H9 (cell line): Measurements from ENCODE around the gene IGF1R. TPM values are rescaled to one million over a fixed set of nuclear protein-coding genes. Genes with fewer than 3 reads are reported as not detected.

Experiments
- DNase-seq: peaks from one replicate; pipeline ENCODE4 v3.0.0-alpha.2; 2017
- H2AFZ ChIP-seq: one replicate; pipeline ENCODE4 v1.6.1; 2013; ENCODE audit warnings: mild to moderate bottlenecking, low read length, control low read depth, moderate library complexity
- H2AK5ac ChIP-seq: 2 replicates; pipeline ENCODE4 v1.6.1; 2013; ENCODE audit warnings: low read length, control low read depth, mixed read lengths; ENCODE audit not compliant: insufficient read length
- H2BK120ac ChIP-seq: one replicate; pipeline ENCODE4 v1.6.1; 2013; ENCODE audit warnings: low read depth, mild to moderate bottlenecking, low read length, control low read depth, inconsistent platforms; ENCODE audit not compliant: poor library complexity, severe bottlenecking
- H2BK12ac ChIP-seq: 2 replicates; pipeline ENCODE4 v1.6.1; 2013; ENCODE audit warnings: low read length, control low read depth, mixed read lengths, low read depth; ENCODE audit not compliant: insufficient read length
- H2BK15ac ChIP-seq: 2 replicates; pipeline ENCODE4 v1.6.1; 2013; ENCODE audit warnings: low read depth, low read length, control low read depth
- H2BK20ac ChIP-seq: one replicate; pipeline ENCODE4 v1.6.1; 2013; ENCODE audit warnings: low read depth, mild to moderate bottlenecking, low read length, control low read depth, inconsistent platforms; ENCODE audit not compliant: poor library complexity, severe bottlenecking
- H2BK5ac ChIP-seq: 2 replicates; pipeline ENCODE4 v1.6.1; 2013; ENCODE audit warnings: low read length, control low read depth, mixed read lengths; ENCODE audit not compliant: insufficient read length
- H3K14ac ChIP-seq: 2 replicates; pipeline ENCODE4 v1.6.1; 2013; ENCODE audit warnings: low read length, control low read depth; ENCODE audit not compliant: insufficient read depth
- H3K18ac ChIP-seq: 2 replicates; pipeline ENCODE4 v1.6.1; 2013; ENCODE audit warnings: low read depth, mild to moderate bottlenecking, mixed read lengths, low read length, control low read depth; ENCODE audit not compliant: insufficient read length
- H3K23ac ChIP-seq: 2 replicates; pipeline ENCODE4 v1.6.1; 2013; ENCODE audit warnings: low read length, control low read depth, mixed read lengths, low read depth; ENCODE audit not compliant: insufficient read length
- H3K23me2 ChIP-seq: 2 replicates; pipeline ENCODE4 v1.6.1; 2013; ENCODE audit warnings: low read depth, mild to moderate bottlenecking, mixed read lengths, low read length, control low read depth; ENCODE audit not compliant: insufficient read length, poor library complexity, severe bottlenecking
- H3K27ac ChIP-seq: 2 replicates; pipeline ENCODE4 v1.5.1; 2013; ENCODE audit warnings: low read length, control low read depth, mixed read lengths, low read depth; ENCODE audit not compliant: insufficient read length
- H3K27me3 ChIP-seq: 2 replicates; pipeline ENCODE4 v1.6.1; 2013; ENCODE audit warnings: low read length, control low read depth, inconsistent platforms; ENCODE audit not compliant: insufficient read depth
- H3K4ac ChIP-seq: 2 replicates; pipeline ENCODE4 v1.6.1; 2013; ENCODE audit warnings: low read depth, mild to moderate bottlenecking, control low read depth, inconsistent platforms, low read length, moderate library complexity
- H3K4me1 ChIP-seq: 2 replicates; pipeline ENCODE4 v1.6.1; 2013; ENCODE audit warnings: low read length, control low read depth, inconsistent platforms; ENCODE audit not compliant: insufficient read depth
- H3K4me2 ChIP-seq: 2 replicates; pipeline ENCODE4 v1.6.1; 2013; ENCODE audit warnings: low read length, control low read depth, mixed read lengths; ENCODE audit not compliant: insufficient read length, insufficient read depth
- H3K56ac ChIP-seq: 2 replicates; pipeline ENCODE4 v1.6.1; 2013; ENCODE audit warnings: low read depth, mild to moderate bottlenecking, mixed read lengths, low read length, control low read depth; ENCODE audit not compliant: insufficient read length
- H3K79me1 ChIP-seq: 2 replicates; pipeline ENCODE4 v1.6.1; 2013; ENCODE audit warnings: low read depth, mild to moderate bottlenecking, moderate library complexity, low read length, control low read depth, inconsistent platforms; ENCODE audit not compliant: insufficient read depth, poor library complexity, severe bottlenecking
- H3K79me2 ChIP-seq: 2 replicates; pipeline ENCODE4 v1.6.1; 2013; ENCODE audit warnings: low read length, control low read depth, inconsistent platforms; ENCODE audit not compliant: insufficient read depth
- H3K9ac ChIP-seq: 2 replicates; pipeline ENCODE4 v1.6.1; 2013; ENCODE audit warnings: low read length, control low read depth, mixed read lengths; ENCODE audit not compliant: insufficient read length; ENCODE audit errors: extremely low read depth
- H3K9me3 ChIP-seq: one replicate; pipeline ENCODE4 v1.6.1; 2013; ENCODE audit warnings: low read depth, low read length, inconsistent platforms; ENCODE audit not compliant: control insufficient read depth
- H3T11ph ChIP-seq: one replicate; pipeline ENCODE4 v1.6.1; 2013; ENCODE audit warnings: mild to moderate bottlenecking, low read length, control low read depth, inconsistent platforms
- H4K20me1 ChIP-seq: one replicate; pipeline ENCODE4 v1.6.1; 2013; ENCODE audit not compliant: control insufficient read depth, insufficient read length, insufficient read depth
- H4K5ac ChIP-seq: 2 replicates; pipeline ENCODE4 v1.6.1; 2013; ENCODE audit warnings: low read depth, mild to moderate bottlenecking, mixed read lengths, low read length, control low read depth; ENCODE audit not compliant: insufficient read length
- H4K8ac ChIP-seq: replicated peaks from 2 replicates; pipeline ENCODE4 v1.6.1; 2013; ENCODE audit warnings: low read length, control low read depth, mixed read lengths, low read depth; ENCODE audit not compliant: insufficient read length
- H4K91ac ChIP-seq: 2 replicates; pipeline ENCODE4 v1.6.1; 2013; ENCODE audit warnings: low read depth, mild to moderate bottlenecking, moderate library complexity, mixed read lengths, low read length, control low read depth; ENCODE audit not compliant: insufficient read length
- H3K27ac Mint-ChIP-seq, 3 experiments: 2 replicates in 2 of 3; 3 replicates in 1 of 3; pipeline ENCODE4 v1.8.0; 2020 to 2021; ENCODE audit warnings: mixed read lengths in 3 of 3, mild to moderate bottlenecking in 1 of 3, moderate library complexity in 1 of 3
- H3K27me3 Mint-ChIP-seq: 2 replicates; pipeline ENCODE4 v1.8.0; 2021; ENCODE audit warnings: low read depth, mild to moderate bottlenecking, moderate library complexity, mixed read lengths
- H3K36me3 Mint-ChIP-seq, 3 experiments: 2 replicates in 2 of 3; 3 replicates in 1 of 3; pipeline ENCODE4 v1.8.0; 2020 to 2021; ENCODE audit warnings: low read depth in 3 of 3, mixed read lengths in 3 of 3; ENCODE audit not compliant: insufficient read depth in 1 of 3
- H3K4me1 Mint-ChIP-seq, 2 experiments: 2 replicates each; pipeline ENCODE4 v1.8.0; 2020; ENCODE audit warnings: mixed read lengths in 2 of 2
- H3K4me3 Mint-ChIP-seq, 2 experiments: 2 replicates in 1 of 2; 3 replicates in 1 of 2; pipeline ENCODE4 v1.8.0; 2020 to 2021; ENCODE audit warnings: mild to moderate bottlenecking in 2 of 2, mixed read lengths in 2 of 2, moderate library complexity in 1 of 2
- H3K9me3 Mint-ChIP-seq, 2 experiments: 2 replicates in 1 of 2; 3 replicates in 1 of 2; pipeline ENCODE4 v1.8.0; 2020; ENCODE audit warnings: mild to moderate bottlenecking in 2 of 2, mixed read lengths in 2 of 2, moderate library complexity in 1 of 2
- CTCF ChIP-seq: fragments of 200-600 bp; sonication (generic); conservative IDR thresholded peaks from 3 replicates; pipeline ENCODE4 v1.8.0; 2021; ENCODE audit warnings: antibody characterized with exemption, mild to moderate bottlenecking
- WGBS: extraction: QIAGEN DNeasy Blood & Tissue Kit; methylation state at CpG from one replicate; pipeline ENCODE4 v1.1.7; 2013; ENCODE audit warnings: missing lambda C conversion rate, low lambda C conversion rate, mixed read lengths; ENCODE audit not compliant: insufficient read length; ENCODE audit errors: extremely low coverage; 5-methylcytosine and 5-hydroxymethylcytosine counted together
- total RNA-seq: library from RNA; stranded (reverse); gene quantifications from 2 replicates; pipeline ENCODE4 v1.2.1, GENCODE V29; 2021

IGF1R gene
- total RNA-seq, 1 experiment from 2014 or later = 70.0 TPM

- Histone ChIP-seq H2BK15ac (no peak overlapping the region), H3K27ac (no peak overlapping the region), H3K79me2 (no peaks in the 10 kb centered on the region), H3K9me3 (no peaks in the 10 kb centered on the region), H3K9ac (no peak overlapping the region), H3K56ac (no peak overlapping the region), H2BK5ac (no peak overlapping the region), H3K27me3 (no peaks in the 10 kb centered on the region), H2AFZ (no peak overlapping the region), H3K4ac (no peak overlapping the region), H2BK20ac (no peak overlapping the region), H3K79me1 (no peaks in the 10 kb centered on the region), H3K23ac (no peak overlapping the region), H3K4me1 (no peaks in the 10 kb centered on the region), H2BK120ac (no peak overlapping the region), H3T11ph (no peak overlapping the region), H3K4me2 (no peak overlapping the region), H2BK12ac (no peak overlapping the region), H4K20me1 (no peaks in the 10 kb centered on the region), H3K14ac (no peak overlapping the region), H2AK5ac (no peak overlapping the region), H3K18ac (no peak overlapping the region), H4K91ac (no peak overlapping the region), H3K23me2 (no peaks in the 10 kb centered on the region), H4K5ac (no peak overlapping the region), H4K8ac (no peak overlapping the region)
- peaks cover 25 to 83% (median 66%) of the 10 kb centered on the region in 3 experiments; a peak in 6 of 7 replicates for H3K36me3 Mint-ChIP-seq
- H3K27me3 Mint-ChIP-seq = no peaks in the 10 kb centered on the region
- WGBS = no CpG with 5 or more reads among the region's 13 CpGs
- DNase-seq = no peak
- no peak for TF ChIP-seq CTCF
- H3K27ac Mint-ChIP-seq = no peak overlapping the region; a peak in 1 of 7 replicates
- no peaks in the 10 kb centered on the region for H3K9me3 Mint-ChIP-seq
- no peaks in the 10 kb centered on the region for H3K4me1 Mint-ChIP-seq
- no peak overlapping the region for H3K4me3 Mint-ChIP-seq
Observed at GRCh38 chr15:98948456-98948855, 300.1 kb downstream of the IGF1R start.
